Colonic mucosa (tissue), 4 donors: Measurements from ENCODE around the gene ZNF10. TPM values are rescaled to one million over a fixed set of nuclear protein-coding genes. Genes with fewer than 3 reads are reported as not detected.

Experiments used
- DNase-seq: peaks from one replicate; pipeline ENCODE4 v3.0.0-alpha.2; 2020
- H3K27ac ChIP-seq: fragments of 200-600 bp; one replicate; pipeline ENCODE4 v1.8.0; 2021
- H3K27me3 ChIP-seq: fragments of 200-600 bp; one replicate; pipeline ENCODE4 v1.8.0; 2021
- H3K36me3 ChIP-seq: fragments of 200-600 bp; one replicate; pipeline ENCODE4 v1.8.0; 2021
- H3K4me1 ChIP-seq: fragments of 200-600 bp; one replicate; pipeline ENCODE4 v1.8.0; 2021; ENCODE audit warnings: mild to moderate bottlenecking
- H3K4me3 ChIP-seq: fragments of 200-600 bp; one replicate; pipeline ENCODE4 v1.8.0; 2021
- H3K9ac ChIP-seq, 2 donors: one replicate each; pipeline ENCODE4 v1.7.0; 2013; ENCODE audit warnings: control low read depth in 2 of 2, low read depth in 2 of 2, low read length in 2 of 2
- H3K9me3 ChIP-seq: fragments of 200-600 bp; one replicate; pipeline ENCODE4 v1.8.0; 2021
- intact Hi-C: fragments of 100-400 bp; cut with DNase I; formaldehyde crosslinking; loops from one replicate; pipeline ENCODE4 v1.14.1; 2022
- total RNA-seq, 2 donors: library from RNA; stranded (reverse); fragmentation: NEBNext Ultra II Directional in 1 of 2; extraction: Animal tissue kit (Norgen Biotek cat#: 25700) in 1 of 2; gene quantifications; one replicate each; pipeline ENCODE4 v1.2.1, GENCODE V29; 2021
- TF ChIP-seq, protein P1 (sequence below): fragments of 200-600 bp; IDR thresholded peaks from one replicate; pipeline ENCODE4 v1.8.0; 2022; ENCODE audit warnings: antibody characterized with exemption, mild to moderate bottlenecking
- donor health status: healthy.
- donor health status: DM: no; HTN: no; CAD: no.
- donor health status: DM: no; HTN: no; CAD: no.

ZNF10 gene
- total RNA-seq, 2 donors from 2014 or later, result 2.7 to 4.1 TPM

DNA sequence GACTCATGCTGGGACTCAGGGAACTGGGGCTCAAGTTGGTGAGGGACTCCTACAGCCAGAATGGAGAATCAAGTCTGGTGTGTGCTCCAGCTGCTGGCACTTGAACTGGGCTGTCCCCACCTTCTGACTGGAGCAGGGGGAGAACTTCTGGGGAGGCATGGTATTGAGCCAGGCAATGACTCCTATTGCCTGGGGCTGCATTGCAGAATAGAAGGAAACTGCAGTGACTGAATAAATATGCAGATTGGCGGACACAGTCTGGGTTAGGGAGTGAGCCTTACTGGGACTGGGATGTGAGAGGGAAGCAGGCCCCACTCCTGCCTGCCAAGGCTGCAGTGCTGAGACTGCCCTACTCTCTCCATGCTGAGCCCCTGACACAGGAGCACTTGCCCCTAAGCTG, 42.1 kb downstream of the ZNF10 start:
- Histone ChIP-seq H3K9me3 (peaks cover 6% of the 10 kb centered on the region), H3K36me3 (no peaks in the 10 kb centered on the region), H3K27me3 (no peaks in the 10 kb centered on the region), H3K4me3 (no peak overlapping the region), H3K9ac (no peak overlapping the region), H3K4me1 (no peaks in the 10 kb centered on the region), H3K27ac (no peak overlapping the region)
- no peak for DNase-seq
- TF ChIP-seq, protein P1, sequence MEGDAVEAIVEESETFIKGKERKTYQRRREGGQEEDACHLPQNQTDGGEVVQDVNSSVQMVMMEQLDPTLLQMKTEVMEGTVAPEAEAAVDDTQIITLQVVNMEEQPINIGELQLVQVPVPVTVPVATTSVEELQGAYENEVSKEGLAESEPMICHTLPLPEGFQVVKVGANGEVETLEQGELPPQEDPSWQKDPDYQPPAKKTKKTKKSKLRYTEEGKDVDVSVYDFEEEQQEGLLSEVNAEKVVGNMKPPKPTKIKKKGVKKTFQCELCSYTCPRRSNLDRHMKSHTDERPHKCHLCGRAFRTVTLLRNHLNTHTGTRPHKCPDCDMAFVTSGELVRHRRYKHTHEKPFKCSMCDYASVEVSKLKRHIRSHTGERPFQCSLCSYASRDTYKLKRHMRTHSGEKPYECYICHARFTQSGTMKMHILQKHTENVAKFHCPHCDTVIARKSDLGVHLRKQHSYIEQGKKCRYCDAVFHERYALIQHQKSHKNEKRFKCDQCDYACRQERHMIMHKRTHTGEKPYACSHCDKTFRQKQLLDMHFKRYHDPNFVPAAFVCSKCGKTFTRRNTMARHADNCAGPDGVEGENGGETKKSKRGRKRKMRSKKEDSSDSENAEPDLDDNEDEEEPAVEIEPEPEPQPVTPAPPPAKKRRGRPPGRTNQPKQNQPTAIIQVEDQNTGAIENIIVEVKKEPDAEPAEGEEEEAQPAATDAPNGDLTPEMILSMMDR, result no peak
- intact Hi-C loops, result no loop called here

DNA sequence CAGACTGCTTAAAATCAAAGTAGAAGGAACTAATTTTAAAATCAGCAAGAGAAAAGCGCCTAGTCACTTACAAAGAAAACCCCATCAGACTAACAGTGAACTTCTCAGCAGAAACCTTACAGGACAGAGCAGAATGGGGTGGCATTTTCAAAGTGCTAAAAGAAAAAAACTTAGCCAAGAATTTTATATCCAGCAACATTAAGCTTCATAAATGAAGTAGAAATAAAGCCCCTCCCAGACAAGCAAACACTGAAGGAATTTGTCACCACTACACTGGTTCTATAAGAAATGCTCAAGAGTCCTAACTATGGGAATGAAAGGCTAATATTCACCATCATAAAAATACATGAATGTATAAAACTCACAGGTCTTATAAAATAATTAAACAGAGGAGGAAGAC, 44.5 kb downstream of the ZNF10 start:
- H3K36me3 ChIP-seq, result no peaks in the 10 kb centered on the region
- no peak overlapping the region for H3K9ac ChIP-seq
- H3K4me3 ChIP-seq, result no peak overlapping the region
- TF ChIP-seq, protein P1, result no peak
- no peaks in the 10 kb centered on the region for H3K27me3 ChIP-seq
- DNase-seq, result no peak
- no peaks in the 10 kb centered on the region for H3K4me1 ChIP-seq
- H3K9me3 ChIP-seq, result peaks cover 6% of the 10 kb centered on the region
- intact Hi-C loops, result loop anchor here (5.0 kb wide), 1 partner anchor 188 kb away; the partner anchor contains the start of gene ZNF26
- no peak overlapping the region for H3K27ac ChIP-seq

DNA sequence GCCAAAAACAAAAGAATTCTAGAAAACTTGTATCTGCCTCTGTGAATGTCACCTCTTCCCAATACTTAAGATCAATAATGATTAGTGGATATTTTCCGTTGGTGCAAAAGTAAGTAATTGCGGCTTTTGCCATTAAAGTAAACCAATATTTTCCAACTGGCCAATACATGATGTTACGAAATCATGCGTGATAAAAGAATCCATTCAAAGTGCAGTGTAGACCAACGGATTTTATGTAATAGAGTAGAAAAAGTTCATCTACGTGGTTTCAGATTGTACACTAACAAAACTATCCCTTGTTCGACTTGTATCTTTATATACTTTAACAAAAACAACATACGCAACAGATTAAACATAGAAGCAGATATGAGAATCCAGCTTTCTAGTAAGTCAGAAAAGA, 50.2 kb downstream of the ZNF10 start:
- Histone ChIP-seq H3K36me3 (no peaks in the 10 kb centered on the region), H3K9ac (no peak overlapping the region), H3K4me1 (peaks cover 6% of the 10 kb centered on the region), H3K27me3 (no peaks in the 10 kb centered on the region), H3K27ac (no peak overlapping the region), H3K4me3 (no peak overlapping the region), H3K9me3 (no peaks in the 10 kb centered on the region)
- no peak for DNase-seq
- TF ChIP-seq, protein P1, result no peak
- intact Hi-C loops, result no loop called here

- H3K4me3 ChIP-seq, result peak within 1 kb of the TSS; percentile 87
- H3K4me1 ChIP-seq, result peaks cover 6% of the 10 kb centered on the region
- no peaks in the 10 kb centered on the region for H3K27me3 ChIP-seq
- TF ChIP-seq, protein P1, result peak; percentile 91
- intact Hi-C loops, result no loop called here
- no peaks in the 10 kb centered on the region for H3K9me3 ChIP-seq
- DNase-seq, result peak; percentile 96
- no peak within 1 kb of the TSS for H3K27ac ChIP-seq
- peak within 1 kb of the TSS; percentile 69 to 70 for H3K9ac ChIP-seq
- H3K36me3 ChIP-seq, result peaks cover 1% of the 10 kb centered on the region
Observed at GRCh38 chr12:133181238-133181959, 51.0 kb downstream of the ZNF10 start, which contains the start of gene ZNF268. ZNF268 (plus strand) TSS chr12:133181495; CDS start chr12:133181998, 503 bp downstream.

GRCh38 chr12:133190176-133190575, 59.7 kb downstream of the ZNF10 start:
- H3K4me1 ChIP-seq, result no peaks in the 10 kb centered on the region
- H3K27ac ChIP-seq, result no peak overlapping the region
- intact Hi-C loops, result no loop called here
- no peaks in the 10 kb centered on the region for H3K27me3 ChIP-seq
- no peak for DNase-seq
- no peak overlapping the region for H3K4me3 ChIP-seq
- no peaks in the 10 kb centered on the region for H3K9me3 ChIP-seq
- H3K9ac ChIP-seq, result no peak overlapping the region
- TF ChIP-seq, protein P1, result no peak
- peaks cover 56% of the 10 kb centered on the region for H3K36me3 ChIP-seq
